T-helper 1 cell treated with Interleukin-12 subunit alpha and Interleukin-12 subunit beta and Interleukin-4 antibody, amounts not matched to agents 30 ng/mL and 1 ng/mL, for 36 hours (primary cell): Measurements from ENCODE around the gene APOO. TPM values are rescaled to one million over a fixed set of nuclear protein-coding genes. Genes with fewer than 3 reads are reported as not detected.

Source experiments
- intact Hi-C: fragments of 100-400 bp; cut with micrococcal nuclease; formaldehyde crosslinking; loops from one replicate; pipeline ENCODE4 v1.15.1; 2024
- total RNA-seq: library from RNA; stranded (reverse); gene quantifications from 2 replicates; pipeline ENCODE4 v1.2.3, GENCODE V29; 2022

APOO gene
- total RNA-seq, 1 donor from 2014 or later = 19.8 TPM

DNA sequence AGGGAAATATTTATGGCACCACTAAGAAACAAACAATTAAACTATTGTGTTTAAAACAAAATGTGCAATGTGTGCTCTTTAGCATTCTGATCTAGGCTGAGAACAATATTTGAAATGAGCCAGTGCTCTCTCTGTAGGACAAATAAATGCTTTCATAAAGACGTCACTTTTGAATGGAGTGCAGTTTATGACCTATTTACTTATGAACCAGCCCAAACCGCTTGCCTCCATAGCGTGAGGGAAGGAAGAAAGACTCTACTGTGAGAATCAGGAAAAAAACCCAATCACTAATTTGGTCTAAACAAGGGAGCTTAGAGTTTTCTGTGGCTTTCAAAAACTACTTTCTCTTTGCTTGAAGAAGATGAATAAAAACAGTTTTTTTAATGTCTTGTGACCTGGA lies 85.3 kb downstream of the APOO start:
- intact Hi-C loops = no loop called here

DNA sequence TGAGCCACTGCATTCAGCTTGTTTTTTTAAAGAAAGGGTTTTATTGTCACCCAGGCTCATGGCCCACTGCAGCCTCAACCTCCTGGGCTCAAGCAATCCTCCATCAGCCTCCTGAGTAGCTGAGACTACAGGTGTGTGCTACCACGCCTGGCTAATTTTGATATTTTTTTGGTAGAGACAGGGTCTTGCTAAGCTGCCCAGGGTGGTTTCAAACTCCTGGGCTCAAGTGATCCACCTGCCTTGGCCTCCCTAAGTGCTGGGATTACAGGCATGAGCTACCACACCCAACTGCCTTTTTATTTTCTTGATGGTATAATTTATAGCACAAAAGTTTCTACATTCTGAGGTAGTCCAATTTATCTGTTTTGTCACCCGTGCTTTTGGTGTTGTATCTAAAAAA lies 85.9 kb downstream of the APOO start:
- intact Hi-C loops = no loop called here

DNA sequence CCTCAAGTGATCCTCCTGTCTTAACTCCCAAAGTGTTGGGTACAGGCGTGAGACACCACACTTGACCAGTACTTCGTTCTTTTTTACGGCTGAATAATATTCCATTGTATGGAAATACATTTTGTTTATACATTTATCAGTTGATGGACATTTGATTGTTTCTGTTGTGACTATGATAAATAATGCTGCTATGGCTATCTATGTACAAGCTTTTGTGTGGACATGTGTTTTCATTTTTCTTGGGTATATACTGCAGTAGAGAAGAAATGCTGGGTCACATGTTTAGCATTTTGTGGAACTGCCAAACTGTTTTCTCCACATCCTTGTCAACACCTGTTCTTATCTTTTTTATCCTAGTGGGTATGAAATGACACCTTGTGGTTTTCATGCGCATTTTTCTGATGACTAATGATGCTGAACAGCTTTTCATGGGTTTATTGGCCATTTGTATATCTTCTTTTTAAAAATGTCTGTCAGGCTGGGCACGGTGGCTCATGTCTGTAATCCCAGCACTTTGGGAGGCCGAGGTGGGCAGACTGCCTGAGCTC lies 87.4 kb downstream of the APOO start:
- intact Hi-C loops = no loop called here

- intact Hi-C loops = no loop called here
These were observed 88.1 kb downstream of the APOO start for GRCh38 chrX:23819385-23820234.

DNA sequence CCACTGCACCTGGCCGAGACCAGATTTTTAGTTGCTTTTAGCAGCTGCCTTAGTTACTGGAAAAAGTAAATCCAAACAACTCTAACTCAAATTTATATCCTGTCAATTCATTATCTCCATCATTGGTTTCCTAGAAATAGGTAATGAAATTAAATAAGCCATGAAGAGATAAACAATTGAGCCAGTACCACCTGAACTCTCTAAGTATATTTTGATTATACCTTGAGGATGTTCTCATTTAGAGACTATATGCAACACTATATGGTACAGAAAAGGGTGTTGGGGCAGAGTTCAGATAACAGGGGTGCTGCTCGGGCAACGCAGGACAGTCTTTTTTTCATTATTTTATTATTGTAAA lies 89.8 kb downstream of the APOO start:
- intact Hi-C loops = no loop called here

DNA sequence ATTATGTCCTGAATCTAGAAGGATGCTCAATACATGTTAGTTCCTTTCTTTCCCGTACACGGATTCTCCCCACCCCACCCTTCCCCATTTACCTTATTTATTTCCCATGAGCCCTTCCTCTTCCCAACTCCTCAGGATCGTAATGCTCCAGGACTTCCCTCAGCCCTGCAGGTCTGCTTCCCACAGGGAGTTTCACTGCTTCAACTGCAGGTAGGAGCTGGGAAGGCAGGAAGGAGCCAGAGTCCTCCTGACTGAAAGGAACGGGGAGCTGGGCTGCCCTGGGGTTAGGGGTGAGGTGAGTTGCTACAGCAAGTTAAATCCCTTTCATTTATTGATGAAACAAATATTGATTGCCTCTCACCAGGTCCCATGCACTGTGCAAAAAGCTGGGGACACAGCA lies 91.6 kb downstream of the APOO start:
- intact Hi-C loops = no loop called here

- intact Hi-C loops = no loop called here
These were observed 92.4 kb downstream of the APOO start for GRCh38 chrX:23815376-23815775.

GRCh38 chrX:23813808-23814207 lies 93.9 kb downstream of the APOO start:
- intact Hi-C loops = no loop called here

- intact Hi-C loops = no loop called here
These were observed 96.1 kb downstream of the APOO start for GRCh38 chrX:23811656-23812055.

DNA sequence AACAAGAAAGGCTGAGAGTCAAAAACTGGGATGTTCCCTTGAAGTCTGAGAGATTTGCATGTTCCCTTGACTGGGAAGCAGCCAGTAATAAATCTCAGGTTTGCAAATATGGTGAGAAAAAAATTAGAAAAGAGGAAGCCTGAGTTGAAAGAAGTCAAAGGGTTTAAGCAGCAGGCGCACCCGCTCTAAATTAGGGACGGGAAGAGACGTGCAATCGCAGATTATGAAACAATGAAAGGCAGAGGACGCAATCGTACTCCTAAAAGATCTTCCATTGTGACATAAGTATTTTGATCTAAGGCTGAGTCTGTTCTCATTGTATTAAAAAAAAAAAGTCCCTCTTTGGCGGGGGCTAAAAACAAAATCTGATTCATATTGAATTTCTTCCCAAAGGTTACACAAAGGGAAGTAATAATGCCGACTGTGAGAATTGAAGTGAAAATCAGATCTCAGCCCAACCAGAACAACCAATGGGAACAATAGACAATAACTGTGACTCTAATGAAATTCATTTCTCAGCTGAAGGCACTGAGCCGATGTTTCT lies 96.6 kb downstream of the APOO start:
- intact Hi-C loops = no loop called here

GRCh38 chrX:23810279-23810678 lies 97.5 kb downstream of the APOO start:
- intact Hi-C loops = no loop called here

DNA sequence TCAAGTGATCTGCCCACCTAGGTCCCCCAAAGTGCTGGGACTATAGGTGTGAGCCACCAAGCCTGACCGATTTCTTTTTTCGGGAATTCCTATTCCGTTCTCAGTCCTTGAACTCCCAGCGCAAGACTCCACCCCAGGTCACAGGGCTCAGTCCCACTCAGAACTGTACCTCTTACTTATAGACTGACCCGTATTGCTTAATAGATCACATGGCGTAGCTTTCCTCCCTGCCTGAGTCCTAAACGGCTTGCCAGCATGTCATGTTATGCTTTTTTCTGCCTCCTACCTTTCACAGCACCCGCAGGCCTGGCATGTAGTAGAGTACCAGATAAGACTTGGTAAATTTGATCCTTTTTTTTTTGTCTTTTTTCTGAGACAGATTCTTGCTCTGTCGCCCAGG lies 102.3 kb downstream of the APOO start:
- intact Hi-C loops = no loop called here

DNA sequence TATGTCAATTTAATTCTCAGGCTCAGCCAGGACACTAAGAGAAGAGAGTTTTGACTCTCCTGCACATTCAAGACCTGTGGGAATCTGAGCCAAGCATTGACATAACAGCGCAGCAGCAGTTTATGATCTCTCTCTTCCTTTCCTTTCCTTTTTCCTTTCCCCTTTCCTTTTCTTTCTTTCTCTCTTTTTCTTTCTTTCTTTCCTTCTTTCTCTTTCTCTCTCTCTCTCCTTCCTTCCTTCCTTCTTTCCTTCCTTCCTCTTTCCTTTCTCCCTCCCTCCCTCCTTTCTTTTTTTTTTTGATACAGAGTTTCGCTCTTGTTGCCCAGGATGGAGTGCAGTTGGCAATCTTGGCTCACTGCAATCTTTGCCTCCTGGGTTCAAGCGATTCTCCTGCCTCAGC lies 103.2 kb downstream of the APOO start:
- intact Hi-C loops = no loop called here

GRCh38 chrX:23803931-23804381 lies 103.8 kb downstream of the APOO start:
- intact Hi-C loops = no loop called here

- intact Hi-C loops = no loop called here
These were observed 105.3 kb downstream of the APOO start for GRCh38 chrX:23802431-23802830.

DNA sequence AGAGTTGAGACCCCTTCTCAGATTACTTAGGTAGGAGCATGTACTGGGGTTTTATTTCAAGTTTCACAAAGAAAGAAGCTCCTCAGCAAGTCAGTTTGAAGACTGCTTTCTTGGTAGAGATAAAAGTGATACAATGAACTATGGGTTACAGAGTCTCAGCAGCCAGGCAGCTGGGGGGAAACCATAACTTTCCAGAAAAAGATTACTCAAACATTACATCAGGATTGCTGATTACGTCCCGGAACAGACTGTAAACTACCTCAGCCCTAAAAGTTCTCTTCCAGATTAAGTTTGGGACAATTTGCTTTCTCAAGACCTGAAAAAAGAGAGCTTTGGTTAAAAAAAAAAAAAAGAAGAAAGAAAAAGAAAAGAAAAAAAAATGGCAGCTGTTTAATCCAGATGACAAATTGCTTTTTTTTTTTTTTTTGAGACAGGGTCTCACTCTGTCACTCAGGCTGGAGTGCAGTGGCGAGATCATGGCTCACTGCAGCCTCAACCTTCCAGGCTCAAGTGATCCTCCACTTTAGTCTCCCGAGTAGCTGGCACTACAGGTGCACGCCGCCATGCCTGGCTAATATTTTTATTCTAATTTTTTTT lies 108.2 kb downstream of the APOO start:
- intact Hi-C loops = no loop called here

GRCh38 chrX:23797371-23798128 lies 110.2 kb downstream of the APOO start:
- intact Hi-C loops = no loop called here

- intact Hi-C loops = no loop called here
These were observed 112.5 kb downstream of the APOO start for GRCh38 chrX:23795221-23795620.

DNA sequence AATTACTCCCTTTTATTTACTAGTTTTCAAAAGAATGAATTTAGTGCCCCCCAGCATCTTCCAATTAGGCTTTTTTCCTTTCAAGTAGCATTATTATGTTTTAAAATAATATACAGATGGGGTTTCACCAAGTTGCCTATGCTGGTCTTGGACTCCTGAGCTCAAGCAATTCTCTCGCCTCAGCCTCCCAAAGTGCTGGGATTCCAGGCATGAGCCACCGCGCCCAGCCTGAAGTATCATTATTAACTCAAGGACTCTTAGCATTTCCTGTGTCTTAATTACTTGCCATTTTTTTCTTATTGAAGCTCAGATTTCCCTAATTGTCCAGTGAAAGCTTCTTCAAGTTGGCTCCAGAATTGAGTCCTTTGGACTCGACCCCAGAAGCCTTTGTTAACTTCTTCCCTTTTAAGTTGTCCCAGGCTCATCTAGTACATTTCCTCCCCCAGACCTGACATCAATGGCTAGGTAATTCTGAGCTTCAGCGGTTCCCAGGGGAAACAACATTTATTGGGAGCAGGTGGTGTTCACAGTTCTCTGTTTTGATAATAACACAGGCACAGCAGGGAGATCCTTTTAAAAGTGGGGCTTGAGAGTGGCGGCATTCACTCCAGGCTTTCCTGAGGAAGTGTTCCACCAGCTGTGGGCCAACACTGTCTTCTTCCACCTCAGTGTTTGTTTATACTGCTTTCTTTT lies 114.7 kb downstream of the APOO start:
- intact Hi-C loops = no loop called here

DNA sequence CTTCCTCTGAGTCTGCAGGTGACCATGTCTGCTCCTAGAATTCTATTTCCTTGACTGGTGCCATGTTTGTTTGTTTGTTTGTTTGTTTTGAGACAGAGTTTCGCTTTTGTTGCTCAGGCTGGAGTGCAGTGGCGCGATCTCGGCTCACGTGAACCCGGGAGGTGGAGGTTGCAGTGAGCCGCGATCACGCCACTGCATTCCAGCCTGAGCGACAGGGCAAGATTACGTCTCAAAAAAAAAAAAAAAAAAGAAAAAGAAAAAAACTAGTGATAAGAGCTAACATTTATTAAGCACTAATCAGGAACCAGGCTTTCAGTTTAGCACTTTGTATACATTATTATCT lies 117.6 kb downstream of the APOO start:
- intact Hi-C loops = no loop called here
